Aorta (tissue), 5 donors: ENCODE results near the gene SEMA6A. TPM values are rescaled to one million over a fixed set of nuclear protein-coding genes. Genes with fewer than 3 reads are reported as not detected.

ENCODE experiments used
- ATAC-seq: fragments of 200-7000 bp; cut with Tn5 transposase; one replicate; pipeline ENCODE4 v1.9.1; 2022; ENCODE audit warnings: moderate library complexity; ENCODE audit not compliant: low FRiP score
- DNase-seq, 2 donors: peaks; one replicate each; pipeline ENCODE4 v3.0.0-alpha.2; 2020
- H3K27ac ChIP-seq, 2 donors: one replicate each; pipeline ENCODE4 v1.5.1; 2013; ENCODE audit warnings: low read length in 2 of 2, mild to moderate bottlenecking in 2 of 2, moderate library complexity in 2 of 2, control low read depth in 1 of 2, inconsistent platforms in 1 of 2, low read depth in 1 of 2
- H3K27me3 ChIP-seq, 2 donors: one replicate each; pipeline ENCODE4 v1.6.1; 2013; ENCODE audit warnings: control low read depth in 1 of 2, low read length in 1 of 2, mild to moderate bottlenecking in 1 of 2, moderate library complexity in 1 of 2; ENCODE audit not compliant: insufficient read depth in 2 of 2, control insufficient read depth in 1 of 2
- H3K36me3 ChIP-seq, 2 donors: one replicate each; pipeline ENCODE4 v1.6.1; 2013; ENCODE audit warnings: control low read depth in 1 of 2, low read length in 1 of 2, mild to moderate bottlenecking in 1 of 2; ENCODE audit not compliant: insufficient read depth in 2 of 2, control insufficient read depth in 1 of 2
- H3K4me1 ChIP-seq, 2 donors: one replicate each; pipeline ENCODE4 v1.6.1; 2013; ENCODE audit warnings: low read length in 2 of 2, control low read depth in 1 of 2, mild to moderate bottlenecking in 1 of 2, moderate library complexity in 1 of 2; ENCODE audit not compliant: insufficient read depth in 2 of 2, control insufficient read depth in 1 of 2
- H3K4me3 ChIP-seq, 2 donors: one replicate each; pipeline ENCODE4 v1.5.1; 2013; ENCODE audit warnings: low read length in 2 of 2, control low read depth in 1 of 2, mild to moderate bottlenecking in 1 of 2
- H3K9me3 ChIP-seq: one replicate; pipeline ENCODE4 v1.6.1; 2013; ENCODE audit warnings: mild to moderate bottlenecking, low read length; ENCODE audit not compliant: control insufficient read depth
- WGBS, 2 donors: extraction: QIAGEN DNeasy Blood & Tissue Kit; methylation state at CpG; one replicate each; pipeline ENCODE4 v1.1.7; 2013; 5-methylcytosine and 5-hydroxymethylcytosine counted together
- intact Hi-C, 2 donors: fragments of 100-400 bp; cut with DNase I; formaldehyde crosslinking; loops; one replicate each; pipeline versions ENCODE4 v1.14.2 to v1.15.0; 2022
- polyA plus RNA-seq, 2 donors: library from polyadenylated mRNA; stranded (reverse); fragments of 200-250 nt; gene quantifications; one replicate each; pipeline ENCODE4 v1.2.3, GENCODE V29; 2013
- total RNA-seq, 2 donors: library from RNA; stranded (reverse); fragmentation: NEBNext Ultra II Directional; extraction: Animal tissue kit (Norgen Biotek cat#: 25700); gene quantifications; one replicate each; pipeline ENCODE4 v1.2.1, GENCODE V29; 2021
- donor health status: healthy with polysubstance abuse.
- donor health status: Bipolar disorder and iron deficiency.
- donor health status: DM: no; HTN: no; CAD: no.
- donor health status: DM: no; HTN: no; CAD: no.
- donor health status: DM: yes; HTN: yes; CAD: no.

Gene SEMA6A
- total and polyA plus RNA-seq, 4 donors = 0.10 to 28.5 (median 13.0) TPM

- 96 to 98% methylated on average over 3 of the region's 3 CpGs for WGBS, 2 donors
- no peak for ATAC-seq
- H3K27me3 ChIP-seq = no peaks in the 10 kb centered on the region
- no peaks in the 10 kb centered on the region for H3K4me1 ChIP-seq
- H3K27ac ChIP-seq = no peak overlapping the region
- H3K36me3 ChIP-seq = no peaks in the 10 kb centered on the region
- no peak overlapping the region for H3K4me3 ChIP-seq
- intact Hi-C loops = no loop called here
- DNase-seq = no peak
- H3K9me3 ChIP-seq = no peaks in the 10 kb centered on the region
Measured at GRCh38 chr5:116451905-116452450, 122.6 kb downstream of the SEMA6A start.

DNA sequence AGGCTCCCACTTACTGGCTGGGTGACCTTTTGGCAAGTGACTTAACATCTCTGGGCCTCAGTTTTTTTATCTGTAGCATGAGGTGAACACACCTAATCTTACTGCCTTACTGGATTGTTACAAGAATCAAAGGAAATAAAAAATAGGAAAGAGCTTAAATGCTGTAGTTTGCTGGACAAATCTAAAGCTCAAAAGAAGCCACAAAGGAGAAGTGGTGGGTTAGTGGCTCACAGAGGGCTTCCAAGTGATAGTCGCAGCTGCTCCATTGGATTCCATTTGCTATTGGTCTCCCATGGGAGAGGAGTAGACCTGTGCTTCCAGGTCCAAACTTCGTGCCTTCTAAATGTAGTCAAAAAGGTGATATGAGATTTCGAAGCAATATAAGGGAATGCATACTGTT is 123.6 kb downstream of the SEMA6A start:
- no peaks in the 10 kb centered on the region for H3K9me3 ChIP-seq
- H3K4me3 ChIP-seq = no peak overlapping the region
- intact Hi-C loops = no loop called here
- DNase-seq (no peak), ATAC-seq (no peak)
- H3K27ac ChIP-seq = no peak overlapping the region
- no peaks in the 10 kb centered on the region for H3K36me3 ChIP-seq
- no peaks in the 10 kb centered on the region for H3K4me1 ChIP-seq
- 96 to 99% methylated on average over 3 of the region's 3 CpGs for WGBS, 2 donors
- no peaks in the 10 kb centered on the region for H3K27me3 ChIP-seq

DNA sequence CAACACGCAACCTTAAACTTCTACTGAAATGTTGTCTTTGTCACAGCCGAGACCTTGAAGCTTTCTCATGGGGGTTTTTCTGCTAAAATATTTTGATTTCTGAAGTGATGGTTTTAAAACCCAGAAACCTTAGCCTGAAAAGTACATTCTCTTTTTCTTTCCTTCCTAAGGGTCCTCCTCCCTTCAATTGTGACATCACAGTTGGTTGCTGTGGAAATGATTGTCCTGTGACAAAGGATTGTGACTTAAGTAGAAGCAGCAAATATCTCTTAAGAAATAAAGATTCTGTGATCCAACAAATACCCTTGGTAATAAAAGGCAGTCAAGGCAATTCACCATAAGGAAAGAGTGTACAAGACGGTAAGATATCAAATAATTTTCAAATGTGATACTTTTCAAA is 125.2 kb downstream of the SEMA6A start:
- H3K4me1 ChIP-seq = no peaks in the 10 kb centered on the region
- DNase-seq (no peak), ATAC-seq (no peak)
- no peaks in the 10 kb centered on the region for H3K9me3 ChIP-seq
- intact Hi-C loops = no loop called here
- 90 to 94% methylated on average over 3 of the region's 3 CpGs for WGBS, 2 donors
- no peak overlapping the region for H3K4me3 ChIP-seq
- no peaks in the 10 kb centered on the region for H3K27me3 ChIP-seq
- H3K27ac ChIP-seq = no peak overlapping the region
- H3K36me3 ChIP-seq = no peaks in the 10 kb centered on the region

- H3K27me3 ChIP-seq = no peaks in the 10 kb centered on the region
- ATAC-seq = no peak
- H3K27ac ChIP-seq = no peak overlapping the region
- no peak overlapping the region for H3K4me3 ChIP-seq
- H3K36me3 ChIP-seq = no peaks in the 10 kb centered on the region
- no peaks in the 10 kb centered on the region for H3K4me1 ChIP-seq
- no peak for DNase-seq
- no peaks in the 10 kb centered on the region for H3K9me3 ChIP-seq
- intact Hi-C loops = no loop called here
- 64 to 80% methylated on average over 5 of the region's 5 CpGs for WGBS, 2 donors
Measured at GRCh38 chr5:116448870-116449427, 125.7 kb downstream of the SEMA6A start.

DNA sequence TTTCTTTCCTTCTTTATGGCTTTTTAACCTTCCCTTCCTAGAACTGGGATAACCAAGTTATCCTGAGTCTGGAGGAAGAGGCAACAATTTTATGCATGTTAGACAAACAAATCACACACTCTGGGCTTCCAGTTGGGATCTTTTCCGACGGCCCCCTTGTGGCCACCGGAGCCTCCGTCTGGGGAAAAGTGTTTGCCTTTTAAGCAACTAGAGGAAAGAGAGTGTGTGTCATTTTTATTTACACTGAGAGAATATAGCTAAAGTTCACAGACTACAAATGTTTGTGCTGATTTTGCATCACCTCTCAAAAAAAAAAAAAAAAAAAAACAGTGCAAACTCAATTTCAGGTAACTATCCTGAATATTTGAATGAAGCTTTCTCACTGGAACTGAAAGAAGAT is 126.2 kb downstream of the SEMA6A start:
- no peaks in the 10 kb centered on the region for H3K9me3 ChIP-seq
- H3K27ac ChIP-seq = no peak overlapping the region
- no peaks in the 10 kb centered on the region for H3K27me3 ChIP-seq
- H3K36me3 ChIP-seq = no peaks in the 10 kb centered on the region
- ATAC-seq (no peak), DNase-seq (no peak)
- intact Hi-C loops = no loop called here
- H3K4me3 ChIP-seq = no peak overlapping the region
- H3K4me1 ChIP-seq = no peaks in the 10 kb centered on the region
- WGBS, 2 donors = 71 to 82% methylated on average over 4 of the region's 4 CpGs

- Histone ChIP-seq H3K4me1 (no peaks in the 10 kb centered on the region), H3K27ac (no peak overlapping the region), H3K36me3 (no peaks in the 10 kb centered on the region), H3K4me3 (no peak overlapping the region), H3K9me3 (no peaks in the 10 kb centered on the region), H3K27me3 (no peaks in the 10 kb centered on the region)
- intact Hi-C loops = no loop called here
- WGBS, 2 donors = 97 to 98% methylated on average over 32 of the region's 32 CpGs
- ATAC-seq (no peak), DNase-seq (no peak)
Measured at GRCh38 chr5:116446356-116447005, 128.1 kb downstream of the SEMA6A start.

DNA sequence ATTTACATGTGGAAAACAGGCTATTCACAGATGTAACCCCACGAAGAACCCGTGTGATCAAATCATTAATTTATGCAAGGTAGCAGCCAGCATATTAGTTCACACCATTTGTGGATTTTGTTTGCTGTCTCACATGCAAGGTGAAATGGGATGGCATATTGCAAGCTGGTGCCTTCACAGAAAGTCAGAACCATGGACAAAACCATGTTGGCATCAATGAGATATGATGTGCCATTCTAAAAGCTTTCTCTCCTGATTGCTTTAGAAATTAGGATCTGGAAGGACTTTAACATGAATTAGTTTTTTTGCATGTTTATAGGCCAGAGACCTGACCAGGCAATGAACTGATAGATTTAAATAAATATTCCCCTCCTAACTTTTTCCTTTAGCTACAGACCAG is 129.3 kb downstream of the SEMA6A start:
- ATAC-seq (no peak), DNase-seq (no peak)
- Histone ChIP-seq H3K9me3 (no peaks in the 10 kb centered on the region), H3K4me3 (no peak overlapping the region), H3K27me3 (no peaks in the 10 kb centered on the region), H3K36me3 (no peaks in the 10 kb centered on the region), H3K27ac (no peak overlapping the region), H3K4me1 (no peaks in the 10 kb centered on the region)
- intact Hi-C loops = no loop called here
- 96 to 100% methylated on average over 2 of the region's 2 CpGs for WGBS, 2 donors

DNA sequence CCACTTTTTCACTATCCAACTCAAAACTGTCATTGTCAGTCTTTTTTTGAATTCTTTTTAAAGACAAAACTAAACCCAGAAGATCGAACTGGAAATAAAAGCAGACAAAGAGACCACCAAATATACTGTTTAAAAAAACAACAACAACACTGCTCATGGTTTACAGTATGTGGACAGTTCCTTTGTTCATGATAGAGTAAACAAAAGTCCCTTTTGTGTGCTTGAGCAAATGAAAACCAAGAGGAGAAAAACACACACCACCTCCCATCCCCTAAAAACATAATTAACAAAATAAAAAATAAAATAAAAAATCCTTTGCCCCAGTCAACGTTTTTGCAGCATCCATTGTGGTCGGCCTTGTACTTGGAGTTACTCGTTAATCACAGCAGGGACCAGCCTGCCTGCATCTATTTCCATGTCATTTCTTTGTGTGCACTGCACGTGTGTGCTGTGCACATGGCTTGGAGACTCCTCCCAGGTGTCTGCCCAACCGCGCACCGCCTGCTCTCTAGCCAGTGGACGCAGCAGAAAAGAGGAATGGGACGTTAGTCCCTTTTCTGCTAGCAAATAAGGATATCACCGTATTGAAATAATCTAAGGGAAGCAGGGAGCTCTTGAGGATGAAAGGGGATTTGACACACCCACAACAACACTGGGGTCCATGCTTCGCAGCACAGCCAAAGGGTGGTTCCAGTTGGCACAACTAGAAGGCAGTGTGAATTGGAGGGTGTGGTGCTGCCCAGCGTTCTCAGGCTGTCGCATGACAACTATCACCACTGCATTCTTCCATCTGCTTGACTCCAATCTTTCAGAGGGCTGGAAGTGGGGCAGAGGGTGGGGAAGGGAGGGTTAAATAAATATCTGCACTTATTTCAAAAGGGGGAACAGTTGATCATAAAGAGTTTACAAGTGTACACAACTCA is 130.0 kb downstream of the SEMA6A start:
- DNase-seq = no peak
- Histone ChIP-seq H3K4me1 (no peaks in the 10 kb centered on the region), H3K27ac (no peak overlapping the region), H3K36me3 (no peaks in the 10 kb centered on the region), H3K9me3 (no peaks in the 10 kb centered on the region), H3K27me3 (no peaks in the 10 kb centered on the region), H3K4me3 (no peak overlapping the region)
- intact Hi-C loops = no loop called here
- WGBS, 2 donors = 87 to 88% methylated on average over 14 of the region's 14 CpGs
- ATAC-seq = no peak
